OCI-LY7 (cell line): ENCODE data around the gene DHX38. TPM values are rescaled to one million over a fixed set of nuclear protein-coding genes. Genes with fewer than 3 reads are reported as not detected.

Experiments used
- BruUV-seq: library from RNA; stranded (reverse); fragments of 400-500 nt; replicated peaks from 2 replicates; lab custom pipeline; 2021; lab: Mats Ljungman, UMichigan
- CTCF ChIA-PET: fragments of 300-600 bp; sonication (Branson Sonifier 250); formaldehyde crosslinking; loops from one replicate; lab custom pipeline; 2022; ENCODE audit warnings: antibody characterized with exemption; ENCODE audit not compliant: unreplicated experiment; lab: Charles Lee
- POLR2A ChIA-PET: fragments of 300-600 bp; sonication (Branson Sonifier 250); formaldehyde crosslinking; loops from one replicate; lab custom pipeline; 2022; ENCODE audit warnings: antibody characterized with exemption; lab: Charles Lee
- DNase-seq: peaks from one replicate; pipeline ENCODE4 v3.0.0-alpha.2; 2015; ENCODE audit warnings: low spot score
- H2AFZ ChIP-seq: fragments of 200-600 bp; sonication (generic), shearing (Covaris generic); 2 replicates; pipeline ENCODE4 v1.6.1; 2014; ENCODE audit warnings: mild to moderate bottlenecking, antibody characterized with exemption, low read length, moderate library complexity
- H3K27ac ChIP-seq: fragments of 200-600 bp; sonication (generic); 2 replicates; pipeline ENCODE4 v1.5.1; 2014; ENCODE audit warnings: mixed run types, low read depth, mild to moderate bottlenecking, moderate library complexity, low read length, inconsistent platforms; ENCODE audit not compliant: poor library complexity, severe bottlenecking
- H3K36me3 ChIP-seq: fragments of 200-600 bp; sonication (generic); 2 replicates; pipeline ENCODE4 v1.6.1; 2014; ENCODE audit warnings: mild to moderate bottlenecking, antibody characterized with exemption, low read length, moderate library complexity, mixed read lengths; ENCODE audit not compliant: insufficient read depth
- H3K4me1 ChIP-seq: fragments of 200-600 bp; sonication (generic); 2 replicates; pipeline ENCODE4 v1.5.1; 2014; ENCODE audit warnings: mild to moderate bottlenecking, low read length; ENCODE audit not compliant: insufficient read depth, poor library complexity, severe bottlenecking
- H3K4me2 ChIP-seq: fragments of 200-600 bp; sonication (generic); 2 replicates; pipeline ENCODE4 v1.6.1; 2014; ENCODE audit warnings: mild to moderate bottlenecking, low read length
- H3K4me3 ChIP-seq: fragments of 200-600 bp; sonication (generic); 2 replicates; pipeline ENCODE4 v1.5.1; 2014; ENCODE audit warnings: mild to moderate bottlenecking, low read depth, low read length; ENCODE audit not compliant: poor library complexity, severe bottlenecking
- H3K79me2 ChIP-seq: fragments of 200-600 bp; sonication (generic); 2 replicates; pipeline ENCODE4 v1.6.1; 2016; ENCODE audit warnings: low read depth, mild to moderate bottlenecking, low read length, moderate library complexity, mixed read lengths; ENCODE audit not compliant: insufficient read depth
- H3K9me2 ChIP-seq: fragments of 200-600 bp; sonication (generic); 2 replicates; pipeline ENCODE4 v1.6.1; 2016; ENCODE audit warnings: mild to moderate bottlenecking, low read length, mixed read lengths; ENCODE audit not compliant: insufficient read depth
- H3K9me3 ChIP-seq: fragments of 200-600 bp; sonication (generic); 2 replicates; pipeline ENCODE4 v1.6.1; 2014; ENCODE audit warnings: mild to moderate bottlenecking, mixed run types, low read length, mixed read lengths
- H4K20me1 ChIP-seq: fragments of 200-600 bp; sonication (generic); 2 replicates; pipeline ENCODE4 v1.6.1; 2014; ENCODE audit warnings: mild to moderate bottlenecking, antibody characterized with exemption, low read length, moderate library complexity, mixed read lengths; ENCODE audit not compliant: insufficient read depth
- CTCF ChIP-seq: fragments of 200-600 bp; sonication (generic); conservative IDR thresholded peaks from 2 replicates; pipeline ENCODE4 v1.5.1; 2014; ENCODE audit warnings: mild to moderate bottlenecking, antibody characterized with exemption, low read length, moderate library complexity, mixed read lengths
- EZH2phosphoT487 ChIP-seq: fragments of 200-600 bp; sonication (generic); IDR thresholded peaks from 2 replicates; pipeline ENCODE4 v1.6.1; 2018; ENCODE audit warnings: low read depth, borderline replicate concordance, mild to moderate bottlenecking, mixed run types, antibody characterized with exemption, low read length, moderate library complexity, mixed read lengths
- intact Hi-C: fragments of 100-400 bp; cut with micrococcal nuclease; formaldehyde crosslinking; loops from one replicate; pipeline ENCODE4 v1.10.0; 2022; ENCODE audit not compliant: unreplicated experiment
- total RNA-seq, 2 experiments: library from RNA; depleted of rRNA in 1 of 2; stranded (reverse); fragments of >200 nt in 1 of 2; shearing (Covaris generic) in 1 of 2; gene quantifications; 2 replicates each; pipeline ENCODE4 v1.2.3, GENCODE V29; 2014 to 2022

DHX38 gene
- total RNA-seq, 2 experiments from 2014 or later = 56.6 to 86.5 TPM

DNA sequence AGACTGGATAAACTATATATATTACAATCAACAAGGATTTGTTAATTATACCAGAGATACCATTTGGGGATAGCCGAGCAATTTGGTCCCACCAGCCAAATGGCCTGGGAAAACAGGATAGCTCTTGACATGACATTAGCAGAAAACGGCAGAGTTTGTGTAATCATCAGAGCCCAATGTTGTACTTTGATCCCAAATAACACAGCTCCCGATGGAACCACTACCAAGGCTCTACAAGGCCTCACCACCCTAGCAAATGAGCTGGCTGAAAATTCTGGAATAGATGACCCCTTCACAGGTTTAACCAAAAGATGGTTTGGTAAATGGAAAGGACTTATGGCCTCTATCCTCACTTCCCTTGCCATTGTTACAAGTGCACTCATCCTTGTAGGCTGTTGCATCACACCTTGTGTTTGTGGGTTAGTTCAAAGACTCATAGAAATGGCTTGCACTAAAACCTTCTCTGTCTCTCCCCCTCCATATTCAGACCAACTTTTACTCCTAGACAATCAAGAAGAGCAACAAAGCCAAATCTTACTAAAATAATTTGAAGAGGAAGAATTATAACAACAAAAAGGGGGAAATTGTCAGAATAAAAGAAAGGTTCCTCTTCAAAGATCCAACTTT lies 9.8 kb upstream of the DHX38 start:
- no peak overlapping the region for H2AFZ ChIP-seq
- no peaks in the 10 kb centered on the region for H3K4me1 ChIP-seq
- DNase-seq = no peak
- no peak overlapping the region for H3K4me3 ChIP-seq
- intact Hi-C loops = no loop called here
- no TSS peak for BruUV-seq
- H3K27ac ChIP-seq = no peak overlapping the region
- H3K79me2 ChIP-seq = no peaks in the 10 kb centered on the region
- no peaks in the 10 kb centered on the region for H3K9me2 ChIP-seq
- CTCF ChIA-PET = no interaction called here
- H3K4me2 ChIP-seq = no peak overlapping the region
- 0 out of 2 replicates have a peak, but pooled peaks cover 12% of the 10 kb centered on the region for H3K9me3 ChIP-seq
- H4K20me1 ChIP-seq = no peaks in the 10 kb centered on the region
- H3K36me3 ChIP-seq = peaks cover 50% of the 10 kb centered on the region
- TF ChIP-seq CTCF (no peak), EZH2phosphoT487 (no peak)
- POLR2A ChIA-PET = interaction anchor here (1.7 kb wide), 1 partner anchor 9 kb away, joined by 4 read pairs; the partner anchor contains the start of genes DHX38 and TXNL4B

DNA sequence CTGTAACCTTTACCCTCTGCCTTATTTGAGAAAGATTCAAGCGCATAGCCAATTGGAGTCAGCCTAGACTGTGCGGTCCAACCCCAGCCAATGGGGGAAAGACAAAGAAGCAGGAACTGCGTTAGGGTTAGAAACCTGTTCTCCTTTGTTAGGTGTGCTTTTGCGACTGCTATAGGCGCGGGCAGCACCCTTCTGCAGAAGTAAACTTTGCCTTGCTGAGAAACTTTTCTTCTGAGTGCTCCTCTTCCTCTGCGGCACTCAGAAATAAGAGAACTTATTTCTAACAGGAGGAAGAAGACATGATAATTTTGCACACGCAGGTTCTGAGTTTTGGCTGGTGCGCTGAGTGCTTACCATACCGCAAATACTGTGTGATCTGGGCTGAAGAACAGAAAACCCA lies 9.2 kb upstream of the DHX38 start:
- no peak overlapping the region for H3K27ac ChIP-seq
- no peaks in the 10 kb centered on the region for H3K79me2 ChIP-seq
- BruUV-seq = no TSS peak
- POLR2A ChIA-PET = no interaction called here
- intact Hi-C loops = no loop called here
- no peak overlapping the region for H3K4me2 ChIP-seq
- H3K4me1 ChIP-seq = no peaks in the 10 kb centered on the region
- H4K20me1 ChIP-seq = no peaks in the 10 kb centered on the region
- 0 out of 2 replicates have a peak, but pooled peaks cover 12% of the 10 kb centered on the region for H3K9me3 ChIP-seq
- H3K36me3 ChIP-seq = peaks cover 56% of the 10 kb centered on the region
- no peaks in the 10 kb centered on the region for H3K9me2 ChIP-seq
- TF ChIP-seq EZH2phosphoT487 (no peak), CTCF (no peak)
- CTCF ChIA-PET = no interaction called here
- H2AFZ ChIP-seq = no peak overlapping the region
- no peak overlapping the region for H3K4me3 ChIP-seq
- DNase-seq = no peak

DNA sequence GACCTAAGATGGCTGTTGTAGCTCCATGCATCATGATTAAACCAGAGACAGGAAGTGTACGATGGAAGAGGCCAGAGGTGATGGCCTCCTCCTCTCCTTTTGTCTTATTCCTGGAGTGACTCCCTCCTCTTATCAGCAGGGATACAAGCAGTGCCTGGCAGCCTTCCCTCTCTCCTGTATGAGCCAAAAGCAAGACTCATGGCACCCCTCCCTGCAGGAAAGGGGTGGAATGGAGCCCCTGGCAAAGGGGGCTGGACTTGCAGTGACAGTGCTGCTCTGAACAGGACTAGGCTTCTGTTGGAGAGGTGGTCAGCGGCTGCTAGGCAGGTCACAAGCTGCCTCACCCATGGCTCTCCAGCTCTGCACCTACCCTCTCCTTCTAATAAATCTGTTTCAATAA lies 8.6 kb upstream of the DHX38 start:
- TF ChIP-seq EZH2phosphoT487 = no peak
- TF ChIP-seq CTCF = no peak
- H3K4me3 ChIP-seq = no peak overlapping the region
- H3K9me2 ChIP-seq = no peaks in the 10 kb centered on the region
- DNase-seq = no peak
- no peak overlapping the region for H3K27ac ChIP-seq
- CTCF ChIA-PET = no interaction called here
- H3K4me2 ChIP-seq = no peak overlapping the region
- peaks cover 61% of the 10 kb centered on the region for H3K36me3 ChIP-seq
- POLR2A ChIA-PET = interaction anchor here (0.5 kb wide), 1 partner anchor 488 kb away, joined by 3 read pairs; no protein-coding TSS in a partner anchor
- intact Hi-C loops = no loop called here
- no peaks in the 10 kb centered on the region for H3K79me2 ChIP-seq
- H3K9me3 ChIP-seq = 0 out of 2 replicates have a peak, but pooled peaks cover 12% of the 10 kb centered on the region
- H2AFZ ChIP-seq = no peak overlapping the region
- H3K4me1 ChIP-seq = no peaks in the 10 kb centered on the region
- no peaks in the 10 kb centered on the region for H4K20me1 ChIP-seq
- no TSS peak for BruUV-seq
